NT2/D1 (cell line): Measurements from ENCODE around the gene PARP6.

Experiments used
- SUZ12 ChIP-seq: IDR thresholded peaks from 2 replicates; pipeline ENCODE4 v1.6.1; 2011; ENCODE audit not compliant: insufficient read length, insufficient read depth; ENCODE audit errors: extremely low read depth
- ZNF274 ChIP-seq: IDR thresholded peaks from 2 replicates; pipeline ENCODE4 v1.6.1; 2011; ENCODE audit warnings: mild to moderate bottlenecking, low read depth, low read length

GRCh38 chr15:72281713-72282112, 9.4 kb upstream of the PARP6 start:
- TF ChIP-seq ZNF274: no peak
- TF ChIP-seq SUZ12: no peak
